GM18870 (cell line): ENCODE data around the gene TMEM174.

ENCODE experiments used
- ATAC-seq: cut with Tn5 transposase; IDR thresholded peaks from one replicate; pipeline ENCODE4 v1.9.1; 2021; ENCODE audit warnings: moderate library complexity; ENCODE audit not compliant: unreplicated experiment

Gene TMEM174, protein sequence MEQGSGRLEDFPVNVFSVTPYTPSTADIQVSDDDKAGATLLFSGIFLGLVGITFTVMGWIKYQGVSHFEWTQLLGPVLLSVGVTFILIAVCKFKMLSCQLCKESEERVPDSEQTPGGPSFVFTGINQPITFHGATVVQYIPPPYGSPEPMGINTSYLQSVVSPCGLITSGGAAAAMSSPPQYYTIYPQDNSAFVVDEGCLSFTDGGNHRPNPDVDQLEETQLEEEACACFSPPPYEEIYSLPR

GRCh38 chr5:73172951-73173350, at the start of gene TMEM174:
TSS of gene TMEM174 (plus strand) at chr5:73173193. CDS start at chr5:73173244, 51 bp downstream.
- ATAC-seq: no peak

DNA sequence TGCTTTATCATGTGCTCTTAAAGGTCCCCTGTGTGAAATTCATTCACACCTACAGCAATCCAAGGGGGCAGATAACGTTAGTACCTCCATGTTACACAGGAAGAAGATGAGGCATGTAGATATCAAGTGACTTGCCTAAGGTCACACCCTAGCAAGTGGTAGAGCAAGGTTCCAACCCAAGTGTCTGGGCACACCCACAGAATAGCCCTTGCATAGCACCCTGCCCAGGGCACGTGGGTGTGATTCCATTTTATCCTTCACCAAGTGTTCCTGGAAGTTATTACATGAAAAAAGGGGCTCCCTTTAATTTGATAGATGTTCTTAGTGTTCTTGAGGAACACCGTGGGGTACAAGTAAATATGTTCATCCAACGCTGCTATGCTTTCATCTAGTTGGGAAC, 47.7 kb upstream of the TMEM174 start:
- no peak for ATAC-seq

GRCh38 chr5:73126381-73126780, 46.6 kb upstream of the TMEM174 start:
- no peak for ATAC-seq

DNA sequence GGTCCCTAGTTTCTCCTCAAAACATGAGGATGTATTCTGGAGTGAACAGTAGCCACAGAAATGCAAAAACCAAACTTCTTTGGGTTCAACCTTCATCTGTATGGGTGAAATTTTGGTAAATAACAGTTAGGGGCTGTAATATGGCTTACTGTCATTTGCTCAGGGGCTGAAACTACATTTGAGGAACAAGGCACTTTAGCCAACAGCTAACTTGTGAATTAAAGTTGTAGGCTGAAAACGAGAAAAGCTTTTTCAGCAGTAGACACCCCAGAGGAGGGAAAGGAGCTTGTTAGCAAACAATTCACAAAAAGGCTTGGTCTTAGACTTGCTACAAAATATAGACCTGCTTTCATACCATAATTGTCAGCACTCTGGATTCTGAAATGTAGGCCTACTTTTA, 46.0 kb upstream of the TMEM174 start:
- no peak for ATAC-seq

GRCh38 chr5:73129143-73129542, 43.9 kb upstream of the TMEM174 start:
- ATAC-seq: no peak

GRCh38 chr5:73130811-73131210, 42.2 kb upstream of the TMEM174 start:
- no peak for ATAC-seq

- no peak for ATAC-seq
Observed at GRCh38 chr5:73131711-73132425, 41.1 kb upstream of the TMEM174 start.

DNA sequence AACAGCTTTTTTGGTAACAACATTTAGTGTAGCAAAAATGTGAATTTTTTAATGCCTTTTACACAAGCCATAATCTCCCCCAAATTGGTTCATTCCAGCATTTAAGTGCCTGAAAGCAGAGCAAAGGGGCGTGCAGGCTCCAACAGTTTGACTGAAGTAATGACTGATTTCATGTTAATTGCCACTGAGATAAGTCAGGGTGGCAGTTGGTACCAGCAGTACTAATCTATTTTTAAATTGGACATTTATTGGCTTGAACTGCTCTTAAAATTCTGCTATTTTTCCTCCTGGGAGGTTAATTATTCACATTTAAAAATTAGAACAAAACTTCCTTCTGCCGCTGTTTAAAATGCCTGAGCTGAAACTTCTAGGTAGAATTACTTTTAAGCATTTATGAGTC, 40.2 kb upstream of the TMEM174 start:
- ATAC-seq: no peak

GRCh38 chr5:73135021-73135420, 38.0 kb upstream of the TMEM174 start:
- no peak for ATAC-seq

- no peak for ATAC-seq
Observed at GRCh38 chr5:73135429-73136054, 37.5 kb upstream of the TMEM174 start.

DNA sequence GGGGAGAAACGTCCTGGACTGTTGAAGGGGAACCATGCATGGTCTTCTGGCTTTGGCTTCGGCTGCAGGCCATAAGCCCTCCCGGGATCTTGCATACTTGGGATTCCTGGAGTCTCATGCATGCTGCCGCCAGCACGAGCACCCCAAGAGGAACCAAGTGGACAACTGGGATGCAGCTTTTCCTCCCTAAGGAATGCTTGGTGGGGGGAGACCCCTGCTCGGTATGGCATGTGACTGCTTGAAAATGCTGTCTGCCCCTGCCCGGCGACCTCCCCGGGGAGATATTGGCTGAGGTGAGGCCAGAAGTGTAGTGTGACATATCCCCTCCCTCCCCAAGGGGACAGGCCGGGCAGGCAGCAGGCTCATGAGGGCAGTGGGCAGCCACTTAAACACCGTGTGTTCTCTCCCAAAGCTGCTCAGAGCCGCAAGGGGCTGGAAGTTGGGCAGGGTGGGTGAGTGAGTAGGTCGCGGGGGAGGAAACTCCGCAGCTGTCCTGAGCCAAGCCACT, 36.9 kb upstream of the TMEM174 start:
- no peak for ATAC-seq

GRCh38 chr5:73137563-73138530, 35.1 kb upstream of the TMEM174 start:
- ATAC-seq: no peak

GRCh38 chr5:73139485-73139884, 33.5 kb upstream of the TMEM174 start:
- no peak for ATAC-seq

DNA sequence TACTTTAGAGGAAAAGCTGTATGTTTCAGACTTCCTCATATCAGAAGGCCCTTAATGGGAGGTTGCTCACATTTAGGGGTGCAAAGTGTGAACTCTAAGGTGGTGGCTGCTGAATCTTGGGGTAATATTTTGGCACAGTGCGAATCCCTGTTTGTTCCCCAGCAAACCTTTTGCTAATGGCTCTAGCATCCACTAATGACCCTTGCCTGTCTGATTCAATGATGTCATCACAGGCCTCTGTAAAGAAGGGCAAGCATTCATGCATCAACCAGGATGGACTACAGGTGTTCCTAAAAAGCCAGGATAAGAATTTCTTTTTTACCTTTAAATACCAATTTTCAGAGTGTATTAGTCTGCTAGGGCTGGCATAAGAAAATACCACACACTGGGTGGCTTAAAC, 32.2 kb upstream of the TMEM174 start:
- ATAC-seq: no peak

GRCh38 chr5:73142035-73142434, 31.0 kb upstream of the TMEM174 start:
- no peak for ATAC-seq

DNA sequence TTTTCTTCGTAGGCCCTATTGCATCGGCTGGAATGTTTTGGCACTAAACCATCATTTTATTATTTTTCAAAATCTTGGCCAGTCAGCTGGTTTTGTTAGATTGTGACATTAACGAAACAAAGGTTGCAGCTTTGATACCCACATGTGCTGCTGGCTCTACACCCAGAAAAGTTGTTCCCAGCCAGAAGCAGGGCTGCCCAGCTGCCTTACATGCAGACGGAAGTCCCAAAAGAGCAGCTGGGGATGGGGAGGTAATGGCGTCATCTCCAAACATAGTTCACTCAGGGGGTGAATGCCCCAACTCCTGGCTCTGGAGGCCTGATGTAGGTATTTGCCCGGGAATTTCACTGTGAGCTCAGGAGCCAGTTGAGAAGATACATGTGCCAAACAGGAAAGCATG, 29.3 kb upstream of the TMEM174 start:
- no peak for ATAC-seq

- no peak for ATAC-seq
Observed at GRCh38 chr5:73149540-73149939, 23.5 kb upstream of the TMEM174 start.

DNA sequence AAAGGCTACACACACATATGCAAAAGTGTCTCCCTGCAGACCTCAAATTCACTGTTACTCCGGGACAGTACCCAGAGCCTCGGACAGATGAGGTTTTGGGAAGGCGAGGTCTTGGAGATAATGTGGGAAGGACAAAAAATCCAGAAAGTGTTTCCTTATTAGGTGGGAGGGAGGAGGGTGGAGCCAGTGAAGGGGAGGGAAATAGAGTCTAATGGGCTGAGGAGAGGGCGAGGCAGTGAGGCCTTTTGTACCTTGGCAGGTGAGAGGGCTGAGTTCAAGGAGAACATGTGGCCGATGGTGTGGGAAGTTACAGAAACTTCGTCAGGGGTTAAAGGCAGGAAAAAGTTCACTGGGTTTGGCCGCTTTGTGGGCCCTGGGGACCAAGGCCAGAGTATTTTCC, 22.1 kb upstream of the TMEM174 start:
- no peak for ATAC-seq

GRCh38 chr5:73151766-73152410, 21.1 kb upstream of the TMEM174 start:
- ATAC-seq: no peak
